ENCODE measurements around the gene ARHGEF17. TPM values are rescaled to one million over a fixed set of nuclear protein-coding genes. Genes with fewer than 3 reads are reported as not detected.

ARHGEF17 gene
- total and polyA plus RNA-seq, 2 of the 8 experiments (the other 6 are each of a cell fraction or from before 2014, with no cell fraction given), result 11.3 to 14.6 TPM

DNA sequence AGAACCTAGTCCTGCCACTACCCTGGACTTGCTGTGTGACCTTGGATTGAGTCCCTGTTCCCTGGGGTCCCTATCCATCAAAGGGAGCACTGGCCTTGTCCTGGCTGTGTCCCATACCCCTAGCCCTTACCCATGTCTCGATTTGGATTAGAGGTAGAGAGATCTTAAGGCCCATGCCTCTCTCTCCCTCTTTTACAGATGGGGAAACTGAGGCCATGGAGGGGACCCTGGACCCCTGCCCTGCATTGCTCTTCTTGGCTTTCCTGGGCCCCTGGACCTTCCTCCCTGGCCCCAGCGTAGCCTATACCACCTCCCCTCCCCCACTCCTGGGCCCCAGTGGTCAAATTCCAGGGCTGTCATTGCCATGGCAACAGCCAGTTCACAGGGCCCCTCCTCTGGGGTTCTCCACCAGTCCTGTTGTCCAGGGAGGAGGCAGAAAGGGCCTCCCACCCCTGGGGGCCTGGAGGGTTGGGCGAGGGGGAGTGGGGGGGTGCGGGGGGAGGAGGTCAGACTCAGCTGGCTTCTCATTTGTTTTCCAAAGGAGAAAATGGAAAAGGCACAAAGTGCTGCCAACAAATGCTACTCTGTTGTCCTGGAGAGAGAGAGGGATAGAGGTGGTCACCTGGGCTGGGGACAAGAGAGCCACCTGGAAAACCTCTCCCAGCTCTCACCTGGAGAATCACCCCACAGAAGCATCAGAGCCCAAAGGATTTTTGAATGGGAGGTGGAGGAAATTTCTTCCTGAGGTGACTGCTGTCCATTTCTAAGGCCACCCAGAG is 23.3 kb downstream of the ARHGEF17 start (continued):
- TF ChIP-seq YY1 (IDR thresholded peaks at IDR 0.05; ENCODE audit: low read depth, low read length) (no peak), JUN (IDR thresholded peaks at IDR 0.05; ENCODE audit: low read depth, low read length) (no peak), EP300 (IDR thresholded peaks at IDR 0.05; ENCODE audit: borderline replicate concordance in 1 of 2, low read depth in 2 of 2, low read length in 2 of 2) (peak in 1 of 2 experiments; percentile 69; a peak in 1 of 3 replicates), SIRT6 (IDR thresholded peaks at IDR 0.05; ENCODE audit: low read length) (no peak), RBBP5 (IDR thresholded peaks at IDR 0.05; ENCODE audit: borderline replicate concordance, low read depth, low read length) (no peak), KDM4A (IDR thresholded peaks at IDR 0.05; ENCODE audit: low read depth, low read length, severe bottlenecking) (no peak), TAF7 (optimal IDR thresholded peaks at IDR 0.05; ENCODE audit: borderline replicate concordance, low read depth, low read length) (no peak), CHD2 (IDR thresholded peaks at IDR 0.05; ENCODE audit: low read length) (no peak), SIX5 (IDR thresholded peaks at IDR 0.05; ENCODE audit: low read depth, low read length) (no peak), SP1 (IDR thresholded peaks at IDR 0.05; ENCODE audit: low read depth, low read length) (peak; percentile 82)

All from H1 (cell line).